OCI-LY1 (cell line): ENCODE results near the gene IRF4.

Experiments used
- H2AFZ ChIP-seq: fragments of 200-600 bp; sonication (generic), shearing (Covaris generic); 2 replicates; pipeline ENCODE4 v1.6.0; 2014; ENCODE audit warnings: antibody characterized with exemption, mild to moderate bottlenecking, low read length
- H3F3A ChIP-seq: fragments of 200-600 bp; sonication (generic), shearing (Covaris generic); 2 replicates; pipeline ENCODE4 v1.6.0; 2014; ENCODE audit warnings: mild to moderate bottlenecking, antibody characterized with exemption, low read length, moderate library complexity; ENCODE audit not compliant: insufficient read depth
- H3K27ac ChIP-seq: fragments of 200-600 bp; sonication (generic); 2 replicates; pipeline ENCODE4 v1.5.1; 2014; ENCODE audit warnings: low read length, mixed run types, mild to moderate bottlenecking, low read depth; ENCODE audit not compliant: poor library complexity, severe bottlenecking
- H3K27me3 ChIP-seq: fragments of 200-600 bp; sonication (generic); 2 replicates; pipeline ENCODE4 v1.6.0; 2014; ENCODE audit warnings: antibody characterized with exemption, mild to moderate bottlenecking, low read length, moderate library complexity; ENCODE audit not compliant: insufficient read depth
- H3K36me3 ChIP-seq: fragments of 200-600 bp; sonication (generic); 2 replicates; pipeline ENCODE4 v1.6.1; 2014; ENCODE audit warnings: mild to moderate bottlenecking, antibody characterized with exemption, low read length, moderate library complexity, mixed read lengths; ENCODE audit not compliant: insufficient read depth
- H3K4me1 ChIP-seq: fragments of 200-600 bp; sonication (generic); 2 replicates; pipeline ENCODE4 v1.5.1; 2014; ENCODE audit warnings: mild to moderate bottlenecking, low read length, moderate library complexity; ENCODE audit not compliant: insufficient read depth, severe bottlenecking
- H3K4me2 ChIP-seq: fragments of 200-600 bp; sonication (generic), shearing (Covaris generic); 2 replicates; pipeline ENCODE4 v1.6.1; 2014; ENCODE audit warnings: low read length
- H3K4me3 ChIP-seq: fragments of 200-600 bp; sonication (generic); 2 replicates; pipeline ENCODE4 v1.5.1; 2014; ENCODE audit warnings: low read length, low read depth, mild to moderate bottlenecking, mixed read lengths; ENCODE audit not compliant: poor library complexity, severe bottlenecking
- H3K79me2 ChIP-seq: fragments of 200-600 bp; shearing (Covaris generic); 2 replicates; pipeline ENCODE4 v1.6.1; 2016; ENCODE audit warnings: mixed run types, low read length, mixed read lengths; ENCODE audit not compliant: insufficient read depth
- H3K9ac ChIP-seq: fragments of 200-600 bp; sonication (generic), shearing (Covaris generic); 2 replicates; pipeline ENCODE4 v1.6.1; 2014; ENCODE audit warnings: mild to moderate bottlenecking, low read length, mixed read lengths
- H3K9me2 ChIP-seq: fragments of 200-600 bp; sonication (generic), shearing (Covaris generic); 2 replicates; pipeline ENCODE4 v1.6.1; 2014; ENCODE audit warnings: low read depth, mild to moderate bottlenecking, low read length, mixed read lengths
- H3K9me3 ChIP-seq: fragments of 200-600 bp; shearing (Covaris generic); 2 replicates; pipeline ENCODE4 v1.6.1; 2014; ENCODE audit warnings: low read length, mixed read lengths
- H4K20me1 ChIP-seq: fragments of 200-600 bp; sonication (generic), shearing (Covaris generic); 2 replicates; pipeline ENCODE4 v1.6.0; 2016; ENCODE audit warnings: mild to moderate bottlenecking, low read length; ENCODE audit not compliant: insufficient read depth
- EZH2 ChIP-seq: fragments of 200-600 bp; sonication (generic), shearing (Covaris generic); IDR thresholded peaks from 2 replicates; pipeline ENCODE4 v1.8.0; 2017; ENCODE audit warnings: borderline replicate concordance, mixed run types, mild to moderate bottlenecking, antibody characterized with exemption, low read length, moderate library complexity, mixed read lengths
- TF ChIP-seq, protein P1 (sequence below): fragments of 200-600 bp; sonication (generic), shearing (Covaris generic); IDR thresholded peaks from 2 replicates; pipeline ENCODE4 v1.5.1; 2017; ENCODE audit warnings: mild to moderate bottlenecking, antibody characterized with exemption, low read length, moderate library complexity, mixed read lengths

Gene IRF4

DNA sequence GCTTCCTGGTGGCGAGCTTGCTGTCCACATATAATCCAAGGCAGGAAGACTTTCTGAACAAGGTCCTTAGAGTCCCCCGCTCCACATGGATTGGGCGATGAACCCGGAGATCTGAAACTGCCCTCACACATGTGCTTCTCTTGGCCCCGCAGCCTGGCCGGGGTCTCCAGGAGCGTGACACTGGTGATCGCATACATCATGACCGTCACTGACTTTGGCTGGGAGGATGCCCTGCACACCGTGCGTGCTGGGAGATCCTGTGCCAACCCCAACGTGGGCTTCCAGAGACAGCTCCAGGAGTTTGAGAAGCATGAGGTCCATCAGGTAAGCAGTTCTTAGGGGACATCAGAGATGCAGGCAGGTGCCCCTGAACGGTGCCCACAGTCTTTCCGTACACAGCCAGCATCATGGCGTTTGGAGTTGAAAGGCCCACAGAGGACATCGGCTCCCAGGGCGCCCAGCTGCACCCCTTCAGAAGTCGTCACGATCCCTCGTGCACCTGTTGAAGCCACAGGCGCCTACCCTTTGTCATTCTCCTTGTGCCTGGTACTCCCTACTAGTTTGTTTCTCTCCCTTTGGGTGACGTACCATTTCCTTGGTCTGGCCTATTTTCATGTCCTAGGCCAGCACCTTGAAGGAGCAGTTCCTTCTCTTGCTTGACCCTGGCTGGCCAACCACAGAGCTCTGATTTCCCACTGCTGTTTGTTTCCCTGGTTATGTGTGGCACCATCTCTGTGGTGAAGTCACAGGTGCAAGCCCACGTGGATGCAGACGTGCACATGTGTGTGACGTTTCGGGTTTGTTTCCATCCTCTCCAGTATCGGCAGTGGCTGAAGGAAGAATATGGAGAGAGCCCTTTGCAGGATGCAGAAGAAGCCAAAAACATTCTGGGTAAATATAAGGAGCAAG is 43.3 kb upstream of the IRF4 start:
- no peak overlapping the region for H3K4me3 ChIP-seq
- no peaks in the 10 kb centered on the region for H4K20me1 ChIP-seq
- no peaks in the 10 kb centered on the region for H3K9me3 ChIP-seq
- H3K27ac ChIP-seq: peak overlapping the region; percentile 47
- H3K4me1 ChIP-seq: peaks cover 56% of the 10 kb centered on the region
- no peaks in the 10 kb centered on the region for H3K27me3 ChIP-seq
- H3K9me2 ChIP-seq: no peaks in the 10 kb centered on the region
- H3F3A ChIP-seq: no peaks in the 10 kb centered on the region
- H3K36me3 ChIP-seq: no peaks in the 10 kb centered on the region
- H3K9ac ChIP-seq: no peak overlapping the region
- no peaks in the 10 kb centered on the region for H3K79me2 ChIP-seq
- TF ChIP-seq, protein P1, sequence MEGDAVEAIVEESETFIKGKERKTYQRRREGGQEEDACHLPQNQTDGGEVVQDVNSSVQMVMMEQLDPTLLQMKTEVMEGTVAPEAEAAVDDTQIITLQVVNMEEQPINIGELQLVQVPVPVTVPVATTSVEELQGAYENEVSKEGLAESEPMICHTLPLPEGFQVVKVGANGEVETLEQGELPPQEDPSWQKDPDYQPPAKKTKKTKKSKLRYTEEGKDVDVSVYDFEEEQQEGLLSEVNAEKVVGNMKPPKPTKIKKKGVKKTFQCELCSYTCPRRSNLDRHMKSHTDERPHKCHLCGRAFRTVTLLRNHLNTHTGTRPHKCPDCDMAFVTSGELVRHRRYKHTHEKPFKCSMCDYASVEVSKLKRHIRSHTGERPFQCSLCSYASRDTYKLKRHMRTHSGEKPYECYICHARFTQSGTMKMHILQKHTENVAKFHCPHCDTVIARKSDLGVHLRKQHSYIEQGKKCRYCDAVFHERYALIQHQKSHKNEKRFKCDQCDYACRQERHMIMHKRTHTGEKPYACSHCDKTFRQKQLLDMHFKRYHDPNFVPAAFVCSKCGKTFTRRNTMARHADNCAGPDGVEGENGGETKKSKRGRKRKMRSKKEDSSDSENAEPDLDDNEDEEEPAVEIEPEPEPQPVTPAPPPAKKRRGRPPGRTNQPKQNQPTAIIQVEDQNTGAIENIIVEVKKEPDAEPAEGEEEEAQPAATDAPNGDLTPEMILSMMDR: no peak
- H2AFZ ChIP-seq: no peak overlapping the region
- peak overlapping the region; percentile 28 for H3K4me2 ChIP-seq

DNA sequence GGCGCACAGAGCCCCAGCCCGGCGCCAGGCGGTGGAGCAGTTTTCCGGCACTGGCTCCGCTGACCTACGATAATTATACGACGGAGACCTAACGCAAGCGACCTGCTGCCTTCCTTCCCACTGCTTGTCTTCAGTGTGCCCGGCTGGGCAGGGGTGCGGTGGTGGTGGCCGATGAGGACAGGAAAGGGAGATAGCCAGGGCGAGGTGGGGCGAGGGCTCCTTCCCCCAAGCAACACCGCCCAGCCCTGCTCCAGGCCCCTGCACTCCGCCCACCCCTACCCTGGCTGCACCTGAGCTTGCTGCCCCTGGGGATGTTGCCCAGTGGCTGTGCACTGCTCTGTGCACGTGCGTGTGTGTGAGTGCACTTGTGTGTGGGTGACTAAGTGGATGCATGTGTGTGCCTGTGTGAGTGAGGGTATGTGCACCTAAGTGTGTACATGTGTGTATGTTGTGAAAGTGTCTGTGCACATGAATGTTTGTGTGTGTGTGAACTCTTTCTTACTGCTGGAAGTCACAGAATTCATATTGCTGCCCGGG is 42.6 kb upstream of the IRF4 start:
- Histone ChIP-seq H3K27ac (peak overlapping the region; percentile 47), H3K27me3 (no peaks in the 10 kb centered on the region), H3K9ac (no peak overlapping the region), H3K36me3 (no peaks in the 10 kb centered on the region), H3K4me2 (no peak overlapping the region), H3K9me3 (no peaks in the 10 kb centered on the region), H4K20me1 (no peaks in the 10 kb centered on the region), H2AFZ (no peak overlapping the region), H3K9me2 (no peaks in the 10 kb centered on the region), H3F3A (no peaks in the 10 kb centered on the region), H3K79me2 (no peaks in the 10 kb centered on the region), H3K4me1 (peaks cover 63% of the 10 kb centered on the region), H3K4me3 (no peak overlapping the region)
- TF ChIP-seq, protein P1: no peak
- TF ChIP-seq EZH2: no peak

DNA sequence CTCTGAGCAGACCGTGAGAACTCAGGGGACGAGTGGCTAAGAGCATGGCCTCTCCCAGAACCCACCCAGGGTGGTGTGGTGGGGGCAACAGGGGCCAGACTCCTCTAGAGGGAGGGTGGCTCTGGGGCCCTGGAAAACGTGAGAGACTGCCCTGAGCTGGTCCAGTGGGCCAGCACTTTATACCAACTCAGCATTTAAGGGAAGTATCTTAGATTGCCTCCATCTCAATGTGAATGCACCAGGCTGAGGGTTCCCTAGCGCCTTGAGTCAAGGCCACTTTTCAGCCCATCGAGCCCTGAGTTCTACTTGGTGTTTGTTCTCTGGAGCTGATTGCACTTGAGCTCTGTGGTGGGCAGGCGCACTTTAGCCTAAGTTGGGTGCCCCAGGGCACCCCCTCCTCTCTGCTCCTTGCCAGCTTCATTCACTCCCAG is 42.0 kb upstream of the IRF4 start:
- H3K27me3 ChIP-seq: no peaks in the 10 kb centered on the region
- H3F3A ChIP-seq: no peaks in the 10 kb centered on the region
- H2AFZ ChIP-seq: no peak overlapping the region
- H3K36me3 ChIP-seq: no peaks in the 10 kb centered on the region
- no peaks in the 10 kb centered on the region for H3K79me2 ChIP-seq
- no peaks in the 10 kb centered on the region for H3K9me2 ChIP-seq
- no peak overlapping the region for H3K9ac ChIP-seq
- TF ChIP-seq, protein P1: no peak
- no peak for TF ChIP-seq EZH2
- H3K9me3 ChIP-seq: no peaks in the 10 kb centered on the region
- H4K20me1 ChIP-seq: no peaks in the 10 kb centered on the region
- peaks cover 69% of the 10 kb centered on the region for H3K4me1 ChIP-seq
- no peak overlapping the region for H3K4me2 ChIP-seq
- H3K4me3 ChIP-seq: no peak overlapping the region
- peak overlapping the region; percentile 47 for H3K27ac ChIP-seq
